ENCODE measurements around the gene VAPB. TPM values are rescaled to one million over a fixed set of nuclear protein-coding genes. Genes with fewer than 3 reads are reported as not detected.

VAPB gene
- polyA plus RNA-seq, 2 donors: 19.7 to 20.2 TPM

- Histone ChIP-seq H3K27me3 (ENCODE audit: control insufficient read depth in 1 of 2, insufficient read depth in 2 of 2, low read length in 2 of 2) (no peaks in the 10 kb centered on the region), H3K4me3 (ENCODE audit: low read depth in 1 of 2, low read length in 2 of 2) (no peak overlapping the region), H3K36me3 (ENCODE audit: control insufficient read depth in 2 of 2, insufficient read depth in 2 of 2, low read length in 1 of 2) (no peaks in the 10 kb centered on the region), H3K4me1 (ENCODE audit: control insufficient read depth in 2 of 2, insufficient read depth in 2 of 2, low read length in 1 of 2) (peaks cover 3 to 5% of the 10 kb centered on the region in 2 donors), H3K27ac (ENCODE audit: low read depth in 2 of 2, low read length in 1 of 2) (no peak overlapping the region), H3K9me3 (ENCODE audit: control insufficient read depth in 2 of 2, insufficient read depth in 1 of 2, low read depth in 1 of 2, low read length in 1 of 2) (no peaks in the 10 kb centered on the region)
- 77 to 83% methylated on average over 10 of the region's 10 CpGs for WGBS, 2 donors
Observed at GRCh38 chr20:58463256-58463655, 74.2 kb downstream of the VAPB start.

- H3K4me3 ChIP-seq (ENCODE audit: low read depth in 1 of 2, low read length in 2 of 2): no peak overlapping the region
- no peak overlapping the region for H3K27ac ChIP-seq (ENCODE audit: low read depth in 2 of 2, low read length in 1 of 2)
- H3K36me3 ChIP-seq (ENCODE audit: control insufficient read depth in 2 of 2, insufficient read depth in 2 of 2, low read length in 1 of 2): no peaks in the 10 kb centered on the region
- 75 to 82% methylated on average over 8 of the region's 8 CpGs for WGBS, 2 donors
- H3K4me1 ChIP-seq (ENCODE audit: control insufficient read depth in 2 of 2, insufficient read depth in 2 of 2, low read length in 1 of 2): peaks cover 0 to under 1% of the 10 kb centered on the region in 2 donors
- H3K9me3 ChIP-seq (ENCODE audit: control insufficient read depth in 2 of 2, insufficient read depth in 1 of 2, low read depth in 1 of 2, low read length in 1 of 2): no peaks in the 10 kb centered on the region
- no peaks in the 10 kb centered on the region for H3K27me3 ChIP-seq (ENCODE audit: control insufficient read depth in 1 of 2, insufficient read depth in 2 of 2, low read length in 2 of 2)
Observed at GRCh38 chr20:58464838-58465237, 75.8 kb downstream of the VAPB start.

GRCh38 chr20:58466095-58466708 is 77.2 kb downstream of the VAPB start:
- Histone ChIP-seq H3K27me3 (ENCODE audit: control insufficient read depth in 1 of 2, insufficient read depth in 2 of 2, low read length in 2 of 2) (no peaks in the 10 kb centered on the region), H3K4me3 (ENCODE audit: low read depth in 1 of 2, low read length in 2 of 2) (no peak overlapping the region), H3K9me3 (ENCODE audit: control insufficient read depth in 2 of 2, insufficient read depth in 1 of 2, low read depth in 1 of 2, low read length in 1 of 2) (no peaks in the 10 kb centered on the region), H3K4me1 (ENCODE audit: control insufficient read depth in 2 of 2, insufficient read depth in 2 of 2, low read length in 1 of 2) (no peaks in the 10 kb centered on the region), H3K36me3 (ENCODE audit: control insufficient read depth in 2 of 2, insufficient read depth in 2 of 2, low read length in 1 of 2) (no peaks in the 10 kb centered on the region), H3K27ac (ENCODE audit: low read depth in 2 of 2, low read length in 1 of 2) (no peak overlapping the region)
- WGBS, 2 donors: 93 to 94% methylated on average over 27 of the region's 27 CpGs

- H3K36me3 ChIP-seq (ENCODE audit: control insufficient read depth in 2 of 2, insufficient read depth in 2 of 2, low read length in 1 of 2): no peaks in the 10 kb centered on the region
- H3K27me3 ChIP-seq (ENCODE audit: control insufficient read depth in 1 of 2, insufficient read depth in 2 of 2, low read length in 2 of 2): no peaks in the 10 kb centered on the region
- WGBS, 2 donors: 60 to 65% methylated on average over 59 to 68 of the region's 68 CpGs
- H3K9me3 ChIP-seq (ENCODE audit: control insufficient read depth in 2 of 2, insufficient read depth in 1 of 2, low read depth in 1 of 2, low read length in 1 of 2): no peaks in the 10 kb centered on the region
- no peaks in the 10 kb centered on the region for H3K4me1 ChIP-seq (ENCODE audit: control insufficient read depth in 2 of 2, insufficient read depth in 2 of 2, low read length in 1 of 2)
- no peak overlapping the region for H3K27ac ChIP-seq (ENCODE audit: low read depth in 2 of 2, low read length in 1 of 2)
- H3K4me3 ChIP-seq (ENCODE audit: low read depth in 1 of 2, low read length in 2 of 2): no peak overlapping the region
Observed at GRCh38 chr20:58466729-58467571, 77.9 kb downstream of the VAPB start.

GRCh38 chr20:58467572-58468527 is 78.8 kb downstream of the VAPB start:
- no peaks in the 10 kb centered on the region for H3K36me3 ChIP-seq (ENCODE audit: control insufficient read depth in 2 of 2, insufficient read depth in 2 of 2, low read length in 1 of 2)
- H3K4me1 ChIP-seq (ENCODE audit: control insufficient read depth in 2 of 2, insufficient read depth in 2 of 2, low read length in 1 of 2): no peaks in the 10 kb centered on the region
- H3K27me3 ChIP-seq (ENCODE audit: control insufficient read depth in 1 of 2, insufficient read depth in 2 of 2, low read length in 2 of 2): no peaks in the 10 kb centered on the region
- WGBS, 2 donors: 75 to 77% methylated on average over 26 to 28 of the region's 28 CpGs
- no peaks in the 10 kb centered on the region for H3K9me3 ChIP-seq (ENCODE audit: control insufficient read depth in 2 of 2, insufficient read depth in 1 of 2, low read depth in 1 of 2, low read length in 1 of 2)
- no peak overlapping the region for H3K4me3 ChIP-seq (ENCODE audit: low read depth in 1 of 2, low read length in 2 of 2)
- H3K27ac ChIP-seq (ENCODE audit: low read depth in 2 of 2, low read length in 1 of 2): no peak overlapping the region

- no peaks in the 10 kb centered on the region for H3K27me3 ChIP-seq (ENCODE audit: control insufficient read depth in 1 of 2, insufficient read depth in 2 of 2, low read length in 2 of 2)
- no peaks in the 10 kb centered on the region for H3K36me3 ChIP-seq (ENCODE audit: control insufficient read depth in 2 of 2, insufficient read depth in 2 of 2, low read length in 1 of 2)
- no peak overlapping the region for H3K27ac ChIP-seq (ENCODE audit: low read depth in 2 of 2, low read length in 1 of 2)
- H3K4me3 ChIP-seq (ENCODE audit: low read depth in 1 of 2, low read length in 2 of 2): no peak overlapping the region
- H3K4me1 ChIP-seq (ENCODE audit: control insufficient read depth in 2 of 2, insufficient read depth in 2 of 2, low read length in 1 of 2): no peaks in the 10 kb centered on the region
- no peaks in the 10 kb centered on the region for H3K9me3 ChIP-seq (ENCODE audit: control insufficient read depth in 2 of 2, insufficient read depth in 1 of 2, low read depth in 1 of 2, low read length in 1 of 2)
- WGBS, 2 donors: 87 to 88% methylated on average over 12 of the region's 12 CpGs
Observed at GRCh38 chr20:58469616-58470015, 80.6 kb downstream of the VAPB start.

GRCh38 chr20:58470336-58471192 is 81.5 kb downstream of the VAPB start:
- Histone ChIP-seq H3K4me1 (ENCODE audit: control insufficient read depth in 2 of 2, insufficient read depth in 2 of 2, low read length in 1 of 2) (no peaks in the 10 kb centered on the region), H3K27ac (ENCODE audit: low read depth in 2 of 2, low read length in 1 of 2) (no peak overlapping the region), H3K9me3 (ENCODE audit: control insufficient read depth in 2 of 2, insufficient read depth in 1 of 2, low read depth in 1 of 2, low read length in 1 of 2) (no peaks in the 10 kb centered on the region), H3K27me3 (ENCODE audit: control insufficient read depth in 1 of 2, insufficient read depth in 2 of 2, low read length in 2 of 2) (no peaks in the 10 kb centered on the region), H3K4me3 (ENCODE audit: low read depth in 1 of 2, low read length in 2 of 2) (no peak overlapping the region), H3K36me3 (ENCODE audit: control insufficient read depth in 2 of 2, insufficient read depth in 2 of 2, low read length in 1 of 2) (no peaks in the 10 kb centered on the region)
- 88 to 90% methylated on average over 19 of the region's 19 CpGs for WGBS, 2 donors

GRCh38 chr20:58471193-58472164 is 82.5 kb downstream of the VAPB start:
- Histone ChIP-seq H3K4me1 (ENCODE audit: control insufficient read depth in 2 of 2, insufficient read depth in 2 of 2, low read length in 1 of 2) (no peaks in the 10 kb centered on the region), H3K4me3 (ENCODE audit: low read depth in 1 of 2, low read length in 2 of 2) (no peak overlapping the region), H3K9me3 (ENCODE audit: control insufficient read depth in 2 of 2, insufficient read depth in 1 of 2, low read depth in 1 of 2, low read length in 1 of 2) (no peaks in the 10 kb centered on the region), H3K27ac (ENCODE audit: low read depth in 2 of 2, low read length in 1 of 2) (no peak overlapping the region), H3K36me3 (ENCODE audit: control insufficient read depth in 2 of 2, insufficient read depth in 2 of 2, low read length in 1 of 2) (no peaks in the 10 kb centered on the region), H3K27me3 (ENCODE audit: control insufficient read depth in 1 of 2, insufficient read depth in 2 of 2, low read length in 2 of 2) (no peaks in the 10 kb centered on the region)
- WGBS, 2 donors: 73 to 77% methylated on average over 26 of the region's 26 CpGs

Measured in esophagus (tissue), 2 donors.